HEK293 (cell line): ENCODE results near the gene DDX55.

Experiments used
- FEZF1 ChIP-seq: fragments of 450-650 bp; formaldehyde crosslinking; IDR thresholded peaks from 2 replicates; pipeline ENCODE4 v1.5.1; 2016; ENCODE audit warnings: missing biosample characterization, missing genetic modification characterization
- KLF7 ChIP-seq: fragments of 450-650 bp; formaldehyde crosslinking; IDR thresholded peaks from 2 replicates; pipeline ENCODE4 v1.5.1; 2016; ENCODE audit warnings: missing biosample characterization, missing genetic modification characterization, borderline replicate concordance
- MYNN ChIP-seq: fragments of 450-650 bp; formaldehyde crosslinking; IDR thresholded peaks from 2 replicates; pipeline ENCODE4 v1.5.1; 2016; ENCODE audit warnings: missing biosample characterization, missing genetic modification characterization, borderline replicate concordance
- MZF1 ChIP-seq: fragments of 450-650 bp; formaldehyde crosslinking; IDR thresholded peaks from 2 replicates; pipeline ENCODE4 v1.5.1; 2017; ENCODE audit warnings: missing biosample characterization, missing genetic modification characterization, borderline replicate concordance
- OSR2 ChIP-seq: fragments of 450-650 bp; formaldehyde crosslinking; IDR thresholded peaks from 2 replicates; pipeline ENCODE4 v1.5.1; 2016; ENCODE audit warnings: missing biosample characterization, missing genetic modification characterization
- OVOL3 ChIP-seq: fragments of 450-650 bp; formaldehyde crosslinking; IDR thresholded peaks from 2 replicates; pipeline ENCODE4 v1.5.1; 2016; ENCODE audit warnings: missing biosample characterization, missing genetic modification characterization
- TRIM28 ChIP-seq: IDR thresholded peaks from 2 replicates; pipeline ENCODE4 v1.6.1; 2011; ENCODE audit warnings: low read length, control low read depth, borderline replicate concordance
- YY2 ChIP-seq: fragments of 450-650 bp; formaldehyde crosslinking; IDR thresholded peaks from 2 replicates; pipeline ENCODE4 v1.5.1; 2016; ENCODE audit warnings: missing biosample characterization, missing genetic modification characterization
- ZBTB1 ChIP-seq: fragments of 450-650 bp; formaldehyde crosslinking; IDR thresholded peaks from 2 replicates; pipeline ENCODE4 v1.5.1; 2016; ENCODE audit warnings: missing biosample characterization, missing genetic modification characterization
- ZBTB20 ChIP-seq: fragments of 450-650 bp; formaldehyde crosslinking; IDR thresholded peaks from 2 replicates; pipeline ENCODE4 v1.5.1; 2016; ENCODE audit warnings: missing biosample characterization, missing genetic modification characterization
- ZBTB8A ChIP-seq: fragments of 450-650 bp; formaldehyde crosslinking; IDR thresholded peaks from 2 replicates; pipeline ENCODE4 v1.5.1; 2016; ENCODE audit warnings: missing biosample characterization, missing genetic modification characterization
- ZEB2 ChIP-seq: fragments of 450-650 bp; formaldehyde crosslinking; IDR thresholded peaks from 2 replicates; pipeline ENCODE4 v1.5.1; 2016; ENCODE audit warnings: missing biosample characterization, missing genetic modification characterization
- ZNF138 ChIP-seq: fragments of 450-650 bp; formaldehyde crosslinking; IDR thresholded peaks from 2 replicates; pipeline ENCODE4 v1.5.1; 2016; ENCODE audit warnings: missing biosample characterization, missing genetic modification characterization, borderline replicate concordance
- ZNF2 ChIP-seq: fragments of 450-650 bp; formaldehyde crosslinking; IDR thresholded peaks from 2 replicates; pipeline ENCODE4 v1.5.1; 2016; ENCODE audit warnings: missing biosample characterization, missing genetic modification characterization
- ZNF23 ChIP-seq: fragments of 450-650 bp; formaldehyde crosslinking; IDR thresholded peaks from 2 replicates; pipeline ENCODE4 v1.5.1; 2016; ENCODE audit warnings: missing biosample characterization, missing genetic modification characterization, borderline replicate concordance
- ZNF341 ChIP-seq: fragments of 450-650 bp; formaldehyde crosslinking; IDR thresholded peaks from 2 replicates; pipeline ENCODE4; 2016; ENCODE audit warnings: low read depth, missing biosample characterization, missing genetic modification characterization
- ZNF354C ChIP-seq: fragments of 450-650 bp; formaldehyde crosslinking; IDR thresholded peaks from 2 replicates; pipeline ENCODE4 v1.5.1; 2016; ENCODE audit warnings: missing biosample characterization, missing genetic modification characterization, low read depth, borderline replicate concordance
- ZNF366 ChIP-seq: fragments of 450-650 bp; formaldehyde crosslinking; conservative IDR thresholded peaks from 2 replicates; pipeline ENCODE4 v1.5.1; 2016; ENCODE audit warnings: missing biosample characterization, missing genetic modification characterization
- ZNF404 ChIP-seq: fragments of 450-650 bp; formaldehyde crosslinking; IDR thresholded peaks from 2 replicates; pipeline ENCODE4 v1.5.1; 2017; ENCODE audit warnings: missing biosample characterization, missing genetic modification characterization
- ZNF423 ChIP-seq: fragments of 450-650 bp; formaldehyde crosslinking; IDR thresholded peaks from 2 replicates; pipeline ENCODE4 v1.5.1; 2016; ENCODE audit warnings: missing biosample characterization, missing genetic modification characterization
- ZNF549 ChIP-seq: fragments of 450-650 bp; IDR thresholded peaks from 2 replicates; pipeline ENCODE4 v1.5.1; 2018; ENCODE audit warnings: missing biosample characterization, missing genetic modification characterization, mild to moderate bottlenecking, inconsistent platforms, moderate library complexity
- ZNF558 ChIP-seq: fragments of 450-650 bp; formaldehyde crosslinking; IDR thresholded peaks from 2 replicates; pipeline ENCODE4 v1.5.1; 2016; ENCODE audit warnings: missing biosample characterization, missing genetic modification characterization
- ZNF571 ChIP-seq: fragments of 450-650 bp; formaldehyde crosslinking; IDR thresholded peaks from 2 replicates; pipeline ENCODE4 v1.5.0; 2017; ENCODE audit warnings: missing biosample characterization, missing genetic modification characterization
- ZNF585B ChIP-seq: fragments of 450-650 bp; formaldehyde crosslinking; IDR thresholded peaks from 2 replicates; pipeline ENCODE4 v1.5.1; 2016; ENCODE audit warnings: missing biosample characterization, missing genetic modification characterization
- ZNF707 ChIP-seq: fragments of 450-650 bp; formaldehyde crosslinking; IDR thresholded peaks from 2 replicates; pipeline ENCODE4 v1.5.1; 2016; ENCODE audit warnings: missing biosample characterization, missing genetic modification characterization
- ZXDB ChIP-seq: fragments of 450-650 bp; formaldehyde crosslinking; IDR thresholded peaks from 2 replicates; pipeline ENCODE4 v1.5.1; 2016; ENCODE audit warnings: missing biosample characterization, missing genetic modification characterization
- TF ChIP-seq, protein P1 (sequence below): fragments of 450-650 bp; formaldehyde crosslinking; IDR thresholded peaks from 2 replicates; pipeline ENCODE4 v1.5.1; 2016; ENCODE audit warnings: missing biosample characterization, missing genetic modification characterization
- TF ChIP-seq, protein P2 (sequence below): fragments of 450-650 bp; formaldehyde crosslinking; IDR thresholded peaks from 2 replicates; pipeline ENCODE4; 2016; ENCODE audit warnings: missing biosample characterization, missing genetic modification characterization
- TF ChIP-seq, protein P3 (sequence below): fragments of 450-650 bp; formaldehyde crosslinking; IDR thresholded peaks from 2 replicates; pipeline ENCODE4 v1.5.1; 2016; ENCODE audit warnings: missing biosample characterization, missing genetic modification characterization
- TF ChIP-seq, protein P4 (sequence below): fragments of 450-650 bp; formaldehyde crosslinking; IDR thresholded peaks from 2 replicates; pipeline ENCODE4 v1.5.1; 2016; ENCODE audit warnings: missing biosample characterization, missing genetic modification characterization
- TF ChIP-seq, protein P5 (sequence below): fragments of 450-650 bp; formaldehyde crosslinking; IDR thresholded peaks from 2 replicates; pipeline ENCODE4 v1.5.1; 2016; ENCODE audit warnings: missing biosample characterization, missing genetic modification characterization

Gene DDX55

DNA sequence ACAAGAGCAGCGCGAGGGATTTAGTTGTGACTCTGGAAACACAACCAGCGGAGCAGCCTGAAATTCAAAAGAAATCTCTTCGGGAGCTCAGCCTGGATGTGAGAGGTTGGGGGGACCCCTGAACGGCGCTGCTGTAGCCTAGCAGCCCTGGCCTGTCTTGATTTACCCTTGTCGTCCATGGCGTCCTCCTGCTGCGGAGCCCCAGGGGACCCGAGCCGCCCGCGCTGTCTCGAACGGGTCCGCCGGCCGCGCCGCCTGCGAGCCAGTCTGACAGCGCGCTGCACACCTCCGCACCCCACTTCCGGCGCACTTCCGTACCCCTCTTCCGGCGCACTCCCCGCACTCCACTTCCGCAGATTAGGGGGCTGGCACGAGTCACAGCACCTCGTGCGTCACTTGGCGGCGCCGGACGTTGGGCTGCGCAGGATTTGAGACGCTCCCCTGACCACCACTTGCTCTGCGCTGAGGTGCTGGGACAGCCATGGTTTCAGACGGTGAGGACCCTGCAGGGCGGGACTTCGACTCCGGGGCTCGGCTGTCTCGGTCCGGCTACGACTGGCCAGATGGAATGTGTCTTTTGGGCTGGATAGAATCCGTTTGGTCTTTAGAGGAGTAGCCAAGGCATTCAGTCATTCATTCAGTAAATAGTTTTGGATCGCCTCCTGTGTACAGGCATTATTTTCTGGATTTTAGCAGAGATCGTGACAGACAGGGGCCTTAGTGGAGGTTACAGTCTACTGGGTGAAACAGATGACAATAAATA is 31.7 kb downstream of the DDX55 start, which contains the start of the genes EIF2B1 and GTF2H3 (continued):
- TF ChIP-seq, protein P1, sequence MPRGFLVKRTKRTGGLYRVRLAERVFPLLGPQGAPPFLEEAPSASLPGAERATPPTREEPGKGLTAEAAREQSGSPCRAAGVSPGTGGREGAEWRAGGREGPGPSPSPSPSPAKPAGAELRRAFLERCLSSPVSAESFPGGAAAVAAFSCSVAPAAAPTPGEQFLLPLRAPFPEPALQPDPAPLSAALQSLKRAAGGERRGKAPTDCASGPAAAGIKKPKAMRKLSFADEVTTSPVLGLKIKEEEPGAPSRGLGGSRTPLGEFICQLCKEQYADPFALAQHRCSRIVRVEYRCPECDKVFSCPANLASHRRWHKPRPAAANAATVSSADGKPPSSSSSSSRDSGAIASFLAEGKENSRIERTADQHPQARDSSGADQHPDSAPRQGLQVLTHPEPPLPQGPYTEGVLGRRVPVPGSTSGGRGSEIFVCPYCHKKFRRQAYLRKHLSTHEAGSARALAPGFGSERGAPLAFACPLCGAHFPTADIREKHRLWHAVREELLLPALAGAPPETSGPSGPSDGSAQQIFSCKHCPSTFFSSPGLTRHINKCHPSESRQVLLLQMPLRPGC (tag by site-specific recombination), result peak; percentile 67
- no peak for TF ChIP-seq MZF1 (tag by site-specific recombination)
- peak; percentile 50; the same call in 1 of the 2 replicates for TF ChIP-seq ZNF341
- TF ChIP-seq ZEB2 (tag by site-specific recombination), result 0 out of 2 replicates have a peak, but pooled peaks have one; percentile 46
- TF ChIP-seq ZBTB1 (tag by site-specific recombination), result peak; percentile 97
- no peak for TF ChIP-seq ZNF585B (tag by site-specific recombination)
- TF ChIP-seq, protein P2, sequence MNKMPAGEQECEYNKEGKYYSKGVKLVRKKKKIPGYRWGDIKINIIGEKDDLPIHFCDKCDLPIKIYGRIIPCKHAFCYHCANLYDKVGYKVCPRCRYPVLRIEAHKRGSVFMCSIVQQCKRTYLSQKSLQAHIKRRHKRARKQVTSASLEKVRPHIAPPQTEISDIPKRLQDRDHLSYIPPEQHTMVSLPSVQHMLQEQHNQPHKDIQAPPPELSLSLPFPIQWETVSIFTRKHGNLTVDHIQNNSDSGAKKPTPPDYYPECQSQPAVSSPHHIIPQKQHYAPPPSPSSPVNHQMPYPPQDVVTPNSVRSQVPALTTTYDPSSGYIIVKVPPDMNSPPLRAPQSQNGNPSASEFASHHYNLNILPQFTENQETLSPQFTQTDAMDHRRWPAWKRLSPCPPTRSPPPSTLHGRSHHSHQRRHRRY (tag by site-specific recombination), result no peak
- TF ChIP-seq MYNN, result no peak
- no peak for TF ChIP-seq ZNF138 (tag by site-specific recombination)
- TF ChIP-seq FEZF1 (tag by site-specific recombination), result no peak
- TF ChIP-seq YY2, result peak; percentile 81
- TF ChIP-seq ZNF366 (tag by site-specific recombination), result no peak
- TF ChIP-seq OVOL3 (tag by site-specific recombination), result no peak
- TF ChIP-seq ZNF571 (tag by site-specific recombination), result no peak
- TF ChIP-seq ZNF2 (tag by site-specific recombination), result peak; percentile 61; the same call in 1 of the 2 replicates
- TF ChIP-seq, protein P3, sequence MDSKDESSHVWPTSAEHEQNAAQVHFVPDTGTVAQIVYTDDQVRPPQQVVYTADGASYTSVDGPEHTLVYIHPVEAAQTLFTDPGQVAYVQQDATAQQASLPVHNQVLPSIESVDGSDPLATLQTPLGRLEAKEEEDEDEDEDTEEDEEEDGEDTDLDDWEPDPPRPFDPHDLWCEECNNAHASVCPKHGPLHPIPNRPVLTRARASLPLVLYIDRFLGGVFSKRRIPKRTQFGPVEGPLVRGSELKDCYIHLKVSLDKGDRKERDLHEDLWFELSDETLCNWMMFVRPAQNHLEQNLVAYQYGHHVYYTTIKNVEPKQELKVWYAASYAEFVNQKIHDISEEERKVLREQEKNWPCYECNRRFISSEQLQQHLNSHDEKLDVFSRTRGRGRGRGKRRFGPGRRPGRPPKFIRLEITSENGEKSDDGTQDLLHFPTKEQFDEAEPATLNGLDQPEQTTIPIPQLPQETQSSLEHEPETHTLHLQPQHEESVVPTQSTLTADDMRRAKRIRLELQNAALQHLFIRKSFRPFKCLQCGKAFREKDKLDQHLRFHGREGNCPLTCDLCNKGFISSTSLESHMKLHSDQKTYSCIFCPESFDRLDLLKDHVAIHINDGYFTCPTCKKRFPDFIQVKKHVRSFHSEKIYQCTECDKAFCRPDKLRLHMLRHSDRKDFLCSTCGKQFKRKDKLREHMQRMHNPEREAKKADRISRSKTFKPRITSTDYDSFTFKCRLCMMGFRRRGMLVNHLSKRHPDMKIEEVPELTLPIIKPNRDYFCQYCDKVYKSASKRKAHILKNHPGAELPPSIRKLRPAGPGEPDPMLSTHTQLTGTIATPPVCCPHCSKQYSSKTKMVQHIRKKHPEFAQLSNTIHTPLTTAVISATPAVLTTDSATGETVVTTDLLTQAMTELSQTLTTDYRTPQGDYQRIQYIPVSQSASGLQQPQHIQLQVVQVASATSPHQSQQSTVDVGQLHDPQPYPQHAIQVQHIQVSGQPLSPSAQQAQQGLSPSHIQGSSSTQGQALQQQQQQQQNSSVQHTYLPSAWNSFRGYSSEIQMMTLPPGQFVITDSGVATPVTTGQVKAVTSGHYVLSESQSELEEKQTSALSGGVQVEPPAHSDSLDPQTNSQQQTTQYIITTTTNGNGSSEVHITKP (tag by site-specific recombination), result no peak
- peak; percentile 93 for TF ChIP-seq ZXDB (tag by site-specific recombination)
- TF ChIP-seq ZNF707 (tag by site-specific recombination), result no peak
- no peak for TF ChIP-seq ZNF549 (tag by site-specific recombination)
- no peak; the same call in 1 of the 2 replicates for TF ChIP-seq KLF7
- TF ChIP-seq, protein P4, sequence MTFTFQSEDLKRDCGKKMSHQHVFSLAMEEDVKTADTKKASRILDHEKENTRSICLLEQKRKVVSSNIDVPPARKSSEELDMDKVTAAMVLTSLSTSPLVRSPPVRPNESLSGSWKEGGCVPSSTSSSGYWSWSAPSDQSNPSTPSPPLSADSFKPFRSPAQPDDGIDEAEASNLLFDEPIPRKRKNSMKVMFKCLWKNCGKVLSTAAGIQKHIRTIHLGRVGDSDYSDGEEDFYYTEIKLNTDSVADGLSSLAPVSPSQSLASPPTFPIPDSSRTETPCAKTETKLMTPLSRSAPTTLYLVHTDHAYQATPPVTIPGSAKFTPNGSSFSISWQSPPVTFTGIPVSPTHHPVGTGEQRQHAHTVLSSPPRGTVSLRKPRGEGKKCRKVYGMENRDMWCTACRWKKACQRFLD, result no peak
- TF ChIP-seq ZBTB8A (tag by site-specific recombination), result peak; percentile 57; the same call in 1 of the 2 replicates
- peak; percentile 53; the same call in 1 of the 2 replicates for TF ChIP-seq ZNF423 (tag by site-specific recombination)
- no peak for TF ChIP-seq ZNF558
- peak; percentile 73; the same call in 1 of the 2 replicates for TF ChIP-seq ZBTB20 (tag by site-specific recombination)
- no peak for TF ChIP-seq ZNF404 (tag by site-specific recombination)
- no peak for TF ChIP-seq OSR2 (tag by site-specific recombination)
- TF ChIP-seq ZNF354C, result no peak
- TF ChIP-seq ZNF23 (tag by site-specific recombination), result no peak
- TF ChIP-seq, protein P5, sequence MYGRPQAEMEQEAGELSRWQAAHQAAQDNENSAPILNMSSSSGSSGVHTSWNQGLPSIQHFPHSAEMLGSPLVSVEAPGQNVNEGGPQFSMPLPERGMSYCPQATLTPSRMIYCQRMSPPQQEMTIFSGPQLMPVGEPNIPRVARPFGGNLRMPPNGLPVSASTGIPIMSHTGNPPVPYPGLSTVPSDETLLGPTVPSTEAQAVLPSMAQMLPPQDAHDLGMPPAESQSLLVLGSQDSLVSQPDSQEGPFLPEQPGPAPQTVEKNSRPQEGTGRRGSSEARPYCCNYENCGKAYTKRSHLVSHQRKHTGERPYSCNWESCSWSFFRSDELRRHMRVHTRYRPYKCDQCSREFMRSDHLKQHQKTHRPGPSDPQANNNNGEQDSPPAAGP (tag by site-specific recombination), result peak; percentile 62; the same call in 1 of the 2 replicates
- TF ChIP-seq TRIM28, result no peak
